Measurements from ENCODE around the gene HMGB1. TPM values are rescaled to one million over a fixed set of nuclear protein-coding genes. Genes with fewer than 3 reads are reported as not detected.

The HMGB1 gene
- total RNA-seq, 2 donors from 2014 or later, result 277 to 445 TPM

- H3K4me3 ChIP-seq, result no peak overlapping the region
- no peaks in the 10 kb centered on the region for H3K27me3 ChIP-seq
- no peaks in the 10 kb centered on the region for H3K9me3 ChIP-seq
- DNase-seq, result no peak
- no peaks in the 10 kb centered on the region for H3K4me1 ChIP-seq
- intact Hi-C loops (cut with DNase I), result no loop called here
- H3K9ac ChIP-seq (ENCODE audit: low read depth in 2 of 2, low read length in 2 of 2), result no peak overlapping the region
- TF ChIP-seq CTCF (IDR thresholded peaks at IDR 0.05), result no peak
- H3K27ac ChIP-seq, result no peak overlapping the region
- no peaks in the 10 kb centered on the region for H3K36me3 ChIP-seq
Observed at GRCh38 chr13:30423891-30424290, 41.8 kb downstream of the HMGB1 start.

- Histone ChIP-seq H3K27me3 (no peaks in the 10 kb centered on the region), H3K4me1 (no peaks in the 10 kb centered on the region), H3K36me3 (no peaks in the 10 kb centered on the region), H3K9me3 (no peaks in the 10 kb centered on the region), H3K4me3 (peak within 1 kb of the TSS; percentile 44), H3K27ac (peak within 1 kb of the TSS; percentile 93), H3K9ac (ENCODE audit: low read depth in 2 of 2, low read length in 2 of 2) (peak within 1 kb of the TSS; percentile 69 to 76)
- intact Hi-C loops (cut with DNase I), result no loop called here
- no peak for TF ChIP-seq CTCF (IDR thresholded peaks at IDR 0.05)
- peak; percentile 73 for DNase-seq
Observed at GRCh38 chr13:30422054-30422839, 43.5 kb downstream of the HMGB1 start, which contains the start of gene UBE2L5. TSS of gene UBE2L5 (plus strand) at chr13:30422493. CDS start at chr13:30427991, 5,498 bp downstream.

GRCh38 chr13:30421093-30422053, 44.4 kb downstream of the HMGB1 start:
- H3K36me3 ChIP-seq, result no peaks in the 10 kb centered on the region
- peak overlapping the region; percentile 69 to 76 for H3K9ac ChIP-seq (ENCODE audit: low read depth in 2 of 2, low read length in 2 of 2)
- peak overlapping the region; percentile 93 for H3K27ac ChIP-seq
- H3K4me1 ChIP-seq, result no peaks in the 10 kb centered on the region
- H3K4me3 ChIP-seq, result peak overlapping the region; percentile 44
- intact Hi-C loops (cut with DNase I), result no loop called here
- TF ChIP-seq CTCF (IDR thresholded peaks at IDR 0.05), result no peak
- no peaks in the 10 kb centered on the region for H3K9me3 ChIP-seq
- no peaks in the 10 kb centered on the region for H3K27me3 ChIP-seq
- DNase-seq, result peak; percentile 78

GRCh38 chr13:30418717-30419459, 46.8 kb downstream of the HMGB1 start:
- no peaks in the 10 kb centered on the region for H3K4me1 ChIP-seq
- H3K9me3 ChIP-seq, result no peaks in the 10 kb centered on the region
- DNase-seq, result no peak
- no peak overlapping the region for H3K4me3 ChIP-seq
- H3K27ac ChIP-seq, result no peak overlapping the region
- no peaks in the 10 kb centered on the region for H3K36me3 ChIP-seq
- H3K27me3 ChIP-seq, result no peaks in the 10 kb centered on the region
- intact Hi-C loops (cut with DNase I), result no loop called here
- TF ChIP-seq CTCF (IDR thresholded peaks at IDR 0.05), result no peak
- H3K9ac ChIP-seq (ENCODE audit: low read depth in 2 of 2, low read length in 2 of 2), result no peak overlapping the region

Measured in colonic mucosa (tissue), 4 donors.